WI38 (cell line): ENCODE measurements around the gene HK1.

Source experiments
- H3K4me3 ChIP-seq: 2 replicates; pipeline ENCODE4 v1.5.1; 2011; ENCODE audit warnings: low read depth, mild to moderate bottlenecking, control low read depth, low read length
- CTCF ChIP-seq: IDR thresholded peaks from 2 replicates; pipeline ENCODE4 v1.5.1; 2012; ENCODE audit warnings: low read depth, mild to moderate bottlenecking, control low read depth, low read length

Gene HK1

GRCh38 chr10:69239136-69239535, 39.2 kb upstream of the HK1 start:
- H3K4me3 ChIP-seq = no peak overlapping the region
- no peak for TF ChIP-seq CTCF

GRCh38 chr10:69239816-69240434, 38.4 kb upstream of the HK1 start:
- TF ChIP-seq CTCF = no peak
- H3K4me3 ChIP-seq = no peak overlapping the region

- no peak for TF ChIP-seq CTCF
- no peak overlapping the region for H3K4me3 ChIP-seq
Observed at GRCh38 chr10:69240455-69240854, 37.8 kb upstream of the HK1 start.

GRCh38 chr10:69241575-69241974, 36.7 kb upstream of the HK1 start:
- TF ChIP-seq CTCF = no peak
- no peak overlapping the region for H3K4me3 ChIP-seq

- H3K4me3 ChIP-seq = no peak overlapping the region
- TF ChIP-seq CTCF = no peak
Observed at GRCh38 chr10:69242040-69242851, 36.0 kb upstream of the HK1 start.

- no peak overlapping the region for H3K4me3 ChIP-seq
- TF ChIP-seq CTCF = no peak
Observed at GRCh38 chr10:69242852-69243212, 35.5 kb upstream of the HK1 start.

- no peak for TF ChIP-seq CTCF
Observed at GRCh38 chr10:69243817-69244216, 34.5 kb upstream of the HK1 start.

More at GRCh38 chr10:69243817-69244216, 34.5 kb upstream of the HK1 start:
- H3K4me3 ChIP-seq = no peak overlapping the region
